ENCODE results near the gene AXIN1. TPM values are rescaled to one million over a fixed set of nuclear protein-coding genes. Genes with fewer than 3 reads are reported as not detected.

The AXIN1 gene
- total and polyA plus RNA-seq, 2 donors (not counting 3 experiments of a cell fraction or from before 2014, with no cell fraction given): 8.3 to 21.9 TPM

DNA sequence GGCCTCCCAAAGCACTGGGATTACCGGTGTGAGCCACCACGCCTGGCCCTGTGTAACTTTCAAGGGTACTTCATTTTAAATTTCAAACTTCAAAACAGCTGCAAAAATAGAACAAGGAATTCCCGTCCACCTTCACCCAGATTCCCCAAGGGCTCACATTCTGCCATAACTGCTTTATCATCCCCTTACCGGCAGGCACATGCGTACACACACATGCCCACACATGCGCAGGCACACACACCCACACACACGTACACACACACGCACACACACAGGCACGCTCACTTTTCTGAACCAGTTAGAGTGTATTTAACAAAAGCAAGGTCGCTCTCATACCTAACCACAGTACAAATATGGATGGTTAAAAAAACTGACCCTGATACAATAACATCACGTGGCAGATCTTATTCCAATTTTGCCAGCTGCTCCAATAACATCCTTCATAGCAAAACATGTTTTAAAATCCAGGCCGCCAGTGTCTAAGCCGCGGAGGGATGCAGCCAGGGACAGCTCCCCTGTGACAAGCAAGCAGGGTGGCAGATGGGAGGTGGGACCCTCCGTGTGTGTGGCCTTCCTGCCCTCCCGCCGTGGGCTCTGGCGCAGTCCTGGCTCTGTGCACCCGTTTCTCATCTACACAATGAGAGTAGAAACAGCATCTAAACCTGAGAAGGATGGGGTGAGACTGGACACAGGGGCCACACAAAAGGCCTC lies 46.5 kb downstream of the AXIN1 start:
- no peaks in the 10 kb centered on the region for H3K9me3 ChIP-seq (replicated peaks; ENCODE audit: control insufficient read depth, insufficient read depth, low read length)
- H3K4me2 ChIP-seq (ENCODE audit: insufficient read depth, low read length): no peak overlapping the region
- no TSS peak for BruUV-seq (replicated peaks)
- ChIA-PET POLR2A (no interaction called here), CTCF (no interaction called here)
- no peak for FAIRE-seq
- TF ChIP-seq GATA2 (IDR thresholded peaks at IDR 0.05; ENCODE audit: insufficient read depth, insufficient read length, low read depth, low read length) (no peak), JUN (IDR thresholded peaks at IDR 0.05; ENCODE audit: borderline replicate concordance, insufficient read depth, insufficient read length, low read depth) (no peak), MYC (IDR thresholded peaks at IDR 0.05; ENCODE audit: low read depth, low read length) (no peak), POLR2A (IDR thresholded peaks at IDR 0.05; ENCODE audit: low read depth, low read length) (no peak), EZH2 (IDR thresholded peaks at IDR 0.05; ENCODE audit: borderline replicate concordance, low read depth, low read length, severe bottlenecking) (no peak), POLR2AphosphoS5 (IDR thresholded peaks at IDR 0.05; ENCODE audit: insufficient read depth, low read depth, low read length) (no peak)
- TF ChIP-seq, protein P1, sequence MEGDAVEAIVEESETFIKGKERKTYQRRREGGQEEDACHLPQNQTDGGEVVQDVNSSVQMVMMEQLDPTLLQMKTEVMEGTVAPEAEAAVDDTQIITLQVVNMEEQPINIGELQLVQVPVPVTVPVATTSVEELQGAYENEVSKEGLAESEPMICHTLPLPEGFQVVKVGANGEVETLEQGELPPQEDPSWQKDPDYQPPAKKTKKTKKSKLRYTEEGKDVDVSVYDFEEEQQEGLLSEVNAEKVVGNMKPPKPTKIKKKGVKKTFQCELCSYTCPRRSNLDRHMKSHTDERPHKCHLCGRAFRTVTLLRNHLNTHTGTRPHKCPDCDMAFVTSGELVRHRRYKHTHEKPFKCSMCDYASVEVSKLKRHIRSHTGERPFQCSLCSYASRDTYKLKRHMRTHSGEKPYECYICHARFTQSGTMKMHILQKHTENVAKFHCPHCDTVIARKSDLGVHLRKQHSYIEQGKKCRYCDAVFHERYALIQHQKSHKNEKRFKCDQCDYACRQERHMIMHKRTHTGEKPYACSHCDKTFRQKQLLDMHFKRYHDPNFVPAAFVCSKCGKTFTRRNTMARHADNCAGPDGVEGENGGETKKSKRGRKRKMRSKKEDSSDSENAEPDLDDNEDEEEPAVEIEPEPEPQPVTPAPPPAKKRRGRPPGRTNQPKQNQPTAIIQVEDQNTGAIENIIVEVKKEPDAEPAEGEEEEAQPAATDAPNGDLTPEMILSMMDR (IDR thresholded peaks at IDR 0.05; ENCODE audit: extremely low read depth in 1 of 2, insufficient read depth in 1 of 2, low read depth in 1 of 2, low read length in 2 of 2): no peak
- no peak overlapping the region for H3K27ac ChIP-seq (ENCODE audit: insufficient read depth, low read depth, low read length)
- H2AFZ ChIP-seq (ENCODE audit: low read depth, low read length): no peak overlapping the region
- H3K4me3 ChIP-seq (replicated peaks in 1 of 3; ENCODE audit: insufficient read depth in 1 of 3, low read depth in 1 of 3, low read length in 3 of 3): no peak overlapping the region
- DNase-seq (ENCODE audit: low read depth, low spot score): no peak
- no peaks in the 10 kb centered on the region for H3K4me1 ChIP-seq (ENCODE audit: control insufficient read depth, extremely low read depth, insufficient read depth, low read length)
- no peaks in the 10 kb centered on the region for H3K27me3 ChIP-seq (ENCODE audit: control insufficient read depth in 2 of 2, insufficient read depth in 2 of 2, low read length in 2 of 2)
- no peaks in the 10 kb centered on the region for H3K79me2 ChIP-seq (ENCODE audit: control insufficient read depth, insufficient read depth, low read length)
- dilution Hi-C loops (cut with MboI; ENCODE audit: extremely low pct_ligation_motif_present, low sequenced_read_pairs) (no loop called here), intact Hi-C loops (cut with micrococcal nuclease) (no loop called here)
- no peak overlapping the region for H3K9ac ChIP-seq (replicated peaks; ENCODE audit: extremely low read depth, insufficient read depth, low read length)
- no peaks in the 10 kb centered on the region for H3K9me1 ChIP-seq (replicated peaks; ENCODE audit: control insufficient read depth, extremely low read depth, insufficient read depth, low read length)
- H3K36me3 ChIP-seq (ENCODE audit: control insufficient read depth in 2 of 2, extremely low read depth in 1 of 2, insufficient read depth in 2 of 2, low read length in 2 of 2): peaks cover 0 to 36% of the 10 kb centered on the region in 2 experiments
- no peaks in the 10 kb centered on the region for H4K20me1 ChIP-seq (replicated peaks; ENCODE audit: control insufficient read depth, extremely low read depth, insufficient read depth, low read length)

All from endothelial cell of umbilical vein (primary cell).